WTC11 (cell line): ENCODE results near the gene NTSR1.

Source experiments
- CTCF ChIP-seq: fragments of 200-600 bp; IDR thresholded peaks from 2 replicates; pipeline ENCODE4 v1.8.0; 2022; ENCODE audit warnings: antibody characterized with exemption
- E2F4 ChIP-seq: sonication (generic); formaldehyde crosslinking; IDR thresholded peaks from 2 replicates; pipeline ENCODE4 v1.8.1; 2022; ENCODE audit warnings: low read depth, mild to moderate bottlenecking, moderate library complexity, missing genetic modification reagents, borderline replicate concordance
- ELF4 ChIP-seq: sonication (generic); formaldehyde crosslinking; IDR thresholded peaks from 2 replicates; pipeline ENCODE4 v1.8.1; 2022; ENCODE audit warnings: low read depth, mild to moderate bottlenecking, moderate library complexity, missing genetic modification reagents
- ESRRA ChIP-seq: sonication (generic); formaldehyde crosslinking; IDR thresholded peaks from 2 replicates; pipeline ENCODE4 v1.8.1; 2022; ENCODE audit warnings: mild to moderate bottlenecking, missing genetic modification reagents, borderline replicate concordance
- GTF2I ChIP-seq: fragments of 250-450 bp; sonication (Bioruptor Pico); conservative IDR thresholded peaks from 2 replicates; pipeline ENCODE4 v1.4.0; 2021; ENCODE audit warnings: mild to moderate bottlenecking
- JAZF1 ChIP-seq: fragments of 250-450 bp; sonication (Bioruptor Pico); IDR thresholded peaks from 2 replicates; pipeline ENCODE4 v1.9.0; 2021; ENCODE audit warnings: moderate library complexity, mild to moderate bottlenecking, inconsistent platforms
- MAX ChIP-seq: sonication (generic); formaldehyde crosslinking; IDR thresholded peaks from 2 replicates; pipeline ENCODE4 v1.8.0; 2022; ENCODE audit warnings: mild to moderate bottlenecking, missing genetic modification reagents
- NR1H2 ChIP-seq: sonication (generic); formaldehyde crosslinking; IDR thresholded peaks from 2 replicates; pipeline ENCODE4 v1.9.0; 2021; ENCODE audit warnings: mild to moderate bottlenecking, moderate library complexity, missing genetic modification reagents
- PREB ChIP-seq: sonication (generic); formaldehyde crosslinking; IDR thresholded peaks from 2 replicates; pipeline ENCODE4 v1.8.1; 2022; ENCODE audit warnings: mild to moderate bottlenecking, missing genetic modification reagents, moderate library complexity, borderline replicate concordance

GRCh38 chr20:62741191-62741691, 32.6 kb downstream of the NTSR1 start:
- no peak for TF ChIP-seq CTCF
- no peak for TF ChIP-seq ELF4 (CRISPR knock-in tag)
- no peak for TF ChIP-seq JAZF1
- no peak for TF ChIP-seq PREB (CRISPR knock-in tag)
- no peak for TF ChIP-seq E2F4 (CRISPR knock-in tag)
- no peak for TF ChIP-seq GTF2I
- no peak for TF ChIP-seq MAX (CRISPR knock-in tag)
- TF ChIP-seq ESRRA (CRISPR knock-in tag), result no peak
- no peak for TF ChIP-seq NR1H2 (CRISPR knock-in tag)
